ENCODE data around the gene TMEM82. TPM values are rescaled to one million over a fixed set of nuclear protein-coding genes. Genes with fewer than 3 reads are reported as not detected.

TMEM82 gene
- total RNA-seq, 1 experiment from 2014 or later = not detected

GRCh38 chr1:15755646-15756040, 13.3 kb downstream of the TMEM82 start:
- intact Hi-C loops (cut with micrococcal nuclease; ENCODE audit: unreplicated experiment) = no loop called here

DNA sequence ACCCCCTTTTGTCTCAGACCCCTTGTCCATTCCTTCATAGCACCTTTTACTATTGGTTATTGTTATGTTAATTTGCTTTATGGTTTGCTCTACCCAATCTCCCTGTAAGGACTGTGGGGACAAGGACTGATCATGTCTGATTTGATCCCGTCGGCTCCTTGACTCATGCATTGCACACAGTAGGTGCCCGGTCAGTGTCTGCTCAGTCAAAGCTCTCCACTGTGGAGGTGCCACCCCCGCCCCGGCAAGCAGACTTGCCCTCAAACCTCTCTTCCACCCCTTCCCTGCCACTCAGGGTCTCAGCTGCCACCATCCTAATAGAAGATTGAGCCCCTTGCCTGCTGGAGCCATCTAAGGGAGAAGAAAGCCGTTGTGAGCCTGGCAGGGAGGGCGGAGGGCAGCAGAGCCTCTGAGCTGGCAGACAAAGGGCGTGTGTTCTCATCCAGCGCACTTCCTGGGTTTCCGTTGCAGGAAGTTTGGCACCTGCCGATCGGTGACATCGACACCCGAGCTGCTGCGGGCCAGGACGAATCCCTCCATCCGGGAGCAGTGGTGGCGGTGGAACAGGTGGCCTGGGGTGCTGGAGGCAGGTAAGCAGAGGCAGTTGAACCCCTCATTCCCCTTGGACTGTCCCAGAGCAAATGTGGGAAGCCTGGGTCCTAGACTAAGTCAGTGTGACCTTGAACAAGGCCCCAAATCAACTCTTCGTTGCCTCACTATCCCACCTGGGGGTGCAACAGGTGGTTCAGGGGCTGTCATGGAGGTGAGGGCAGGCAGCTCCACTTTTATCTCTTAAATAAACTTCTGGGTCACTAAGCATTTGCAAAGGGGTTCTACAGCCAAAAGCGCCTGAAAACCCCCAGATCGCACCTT, 14.1 kb downstream of the TMEM82 start:
- Histone ChIP-seq H3K4me3 (ENCODE audit: low read depth, low read length, poor library complexity, severe bottlenecking) (no peak overlapping the region), H3K9me3 (ENCODE audit: low read depth, low read length, poor library complexity, severe bottlenecking) (no peaks in the 10 kb centered on the region), H3K36me3 (ENCODE audit: insufficient read depth, low read length, poor library complexity, severe bottlenecking) (no peaks in the 10 kb centered on the region), H3K27ac (ENCODE audit: low read depth, low read length, poor library complexity, severe bottlenecking) (no peak overlapping the region), H3K4me1 (ENCODE audit: insufficient read depth, low read length, poor library complexity, severe bottlenecking) (peaks cover 21% of the 10 kb centered on the region), H3K27me3 (replicated peaks; ENCODE audit: insufficient read depth, low read depth, low read length, poor library complexity) (no peaks in the 10 kb centered on the region)
- intact Hi-C loops (cut with micrococcal nuclease; ENCODE audit: unreplicated experiment) = no loop called here
- no peak for TF ChIP-seq EZH2 (IDR thresholded peaks at IDR 0.05; ENCODE audit: borderline replicate concordance, low read depth, low read length, poor library complexity, severe bottlenecking)
- TF ChIP-seq, protein P1, sequence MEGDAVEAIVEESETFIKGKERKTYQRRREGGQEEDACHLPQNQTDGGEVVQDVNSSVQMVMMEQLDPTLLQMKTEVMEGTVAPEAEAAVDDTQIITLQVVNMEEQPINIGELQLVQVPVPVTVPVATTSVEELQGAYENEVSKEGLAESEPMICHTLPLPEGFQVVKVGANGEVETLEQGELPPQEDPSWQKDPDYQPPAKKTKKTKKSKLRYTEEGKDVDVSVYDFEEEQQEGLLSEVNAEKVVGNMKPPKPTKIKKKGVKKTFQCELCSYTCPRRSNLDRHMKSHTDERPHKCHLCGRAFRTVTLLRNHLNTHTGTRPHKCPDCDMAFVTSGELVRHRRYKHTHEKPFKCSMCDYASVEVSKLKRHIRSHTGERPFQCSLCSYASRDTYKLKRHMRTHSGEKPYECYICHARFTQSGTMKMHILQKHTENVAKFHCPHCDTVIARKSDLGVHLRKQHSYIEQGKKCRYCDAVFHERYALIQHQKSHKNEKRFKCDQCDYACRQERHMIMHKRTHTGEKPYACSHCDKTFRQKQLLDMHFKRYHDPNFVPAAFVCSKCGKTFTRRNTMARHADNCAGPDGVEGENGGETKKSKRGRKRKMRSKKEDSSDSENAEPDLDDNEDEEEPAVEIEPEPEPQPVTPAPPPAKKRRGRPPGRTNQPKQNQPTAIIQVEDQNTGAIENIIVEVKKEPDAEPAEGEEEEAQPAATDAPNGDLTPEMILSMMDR (conservative IDR thresholded peaks at IDR 0.05; ENCODE audit: low read depth, low read length) = no peak
- BruUV-seq (replicated peaks) = no TSS peak
- ChIA-PET POLR2A (ENCODE audit: low non-redundant PET) (interaction anchor here (0.6 kb wide), 1 partner anchor 624 kb away, joined by 4 read pairs; no protein-coding TSS in a partner anchor), CTCF (interaction anchor here (1.7 kb wide), 1 partner anchor 36 kb away, joined by 3 read pairs; no protein-coding TSS in a partner anchor)
- DNase-seq (ENCODE audit: low spot score) = no peak

More at GRCh38 chr1:15755646-15756040, 13.3 kb downstream of the TMEM82 start:
- TF ChIP-seq, protein P1 (conservative IDR thresholded peaks at IDR 0.05; ENCODE audit: low read depth, low read length) = no peak
- TF ChIP-seq EZH2 (IDR thresholded peaks at IDR 0.05; ENCODE audit: borderline replicate concordance, low read depth, low read length, poor library complexity, severe bottlenecking) = no peak
- Histone ChIP-seq H3K4me3 (ENCODE audit: low read depth, low read length, poor library complexity, severe bottlenecking) (no peak overlapping the region), H3K27me3 (replicated peaks; ENCODE audit: insufficient read depth, low read depth, low read length, poor library complexity) (no peaks in the 10 kb centered on the region), H3K9me3 (ENCODE audit: low read depth, low read length, poor library complexity, severe bottlenecking) (no peaks in the 10 kb centered on the region), H3K27ac (ENCODE audit: low read depth, low read length, poor library complexity, severe bottlenecking) (no peak overlapping the region), H3K4me1 (ENCODE audit: insufficient read depth, low read length, poor library complexity, severe bottlenecking) (peaks cover 14% of the 10 kb centered on the region), H3K36me3 (ENCODE audit: insufficient read depth, low read length, poor library complexity, severe bottlenecking) (no peaks in the 10 kb centered on the region)
- POLR2A ChIA-PET (ENCODE audit: low non-redundant PET) = no interaction called here
- DNase-seq (ENCODE audit: low spot score) = no peak
- CTCF ChIA-PET = interaction anchor here (1.7 kb wide), 1 partner anchor 36 kb away, joined by 3 read pairs; no protein-coding TSS in a partner anchor
- BruUV-seq (replicated peaks) = no TSS peak

DNA sequence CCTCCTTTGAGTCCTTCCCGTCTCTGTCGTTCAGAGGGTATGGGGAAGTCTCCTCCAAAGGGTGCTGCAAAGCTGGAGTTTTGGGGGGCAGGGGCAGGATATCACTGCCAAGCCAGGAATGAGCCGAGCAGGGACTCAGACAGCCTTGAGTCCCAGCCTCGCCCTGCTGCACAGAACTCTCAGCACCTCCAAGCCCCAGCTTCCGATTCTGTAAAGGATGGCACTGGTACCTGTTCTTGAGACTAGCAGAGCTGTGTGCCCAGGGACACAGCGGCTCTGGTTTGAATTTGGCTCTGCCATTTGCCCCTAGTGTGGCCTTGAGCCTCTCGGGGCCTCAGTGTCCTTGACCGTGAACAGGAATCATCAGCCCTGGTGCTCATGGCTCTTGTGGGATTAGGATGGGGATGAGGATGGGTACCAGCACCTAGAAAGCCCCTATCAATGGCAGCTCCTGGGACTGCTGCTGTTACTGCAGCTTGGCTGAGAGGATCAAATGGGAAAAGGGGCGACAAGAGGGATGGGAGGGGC, 14.8 kb downstream of the TMEM82 start:
- Histone ChIP-seq H3K27me3 (replicated peaks; ENCODE audit: insufficient read depth, low read depth, low read length, poor library complexity) (no peaks in the 10 kb centered on the region), H3K27ac (ENCODE audit: low read depth, low read length, poor library complexity, severe bottlenecking) (no peak overlapping the region), H3K4me1 (ENCODE audit: insufficient read depth, low read length, poor library complexity, severe bottlenecking) (peaks cover 24% of the 10 kb centered on the region), H3K9me3 (ENCODE audit: low read depth, low read length, poor library complexity, severe bottlenecking) (no peaks in the 10 kb centered on the region), H3K36me3 (ENCODE audit: insufficient read depth, low read length, poor library complexity, severe bottlenecking) (no peaks in the 10 kb centered on the region), H3K4me3 (ENCODE audit: low read depth, low read length, poor library complexity, severe bottlenecking) (no peak overlapping the region)
- TF ChIP-seq EZH2 (IDR thresholded peaks at IDR 0.05; ENCODE audit: borderline replicate concordance, low read depth, low read length, poor library complexity, severe bottlenecking) = no peak
- TF ChIP-seq, protein P1 (conservative IDR thresholded peaks at IDR 0.05; ENCODE audit: low read depth, low read length) = no peak
- intact Hi-C loops (cut with micrococcal nuclease; ENCODE audit: unreplicated experiment) = no loop called here
- POLR2A ChIA-PET (ENCODE audit: low non-redundant PET) = interaction anchor here (0.6 kb wide), 1 partner anchor 623 kb away, joined by 4 read pairs; no protein-coding TSS in a partner anchor
- DNase-seq (ENCODE audit: low spot score) = no peak
- CTCF ChIA-PET = no interaction called here
- no TSS peak for BruUV-seq (replicated peaks)

Data from A673 (cell line).